GM21717 (cell line): ENCODE results near the gene P4HA2.

Experiments used
- ATAC-seq: cut with Tn5 transposase; IDR thresholded peaks from one replicate; pipeline ENCODE4 v1.9.1; 2021; ENCODE audit warnings: mild to moderate bottlenecking, moderate library complexity; ENCODE audit not compliant: unreplicated experiment

The P4HA2 gene

DNA sequence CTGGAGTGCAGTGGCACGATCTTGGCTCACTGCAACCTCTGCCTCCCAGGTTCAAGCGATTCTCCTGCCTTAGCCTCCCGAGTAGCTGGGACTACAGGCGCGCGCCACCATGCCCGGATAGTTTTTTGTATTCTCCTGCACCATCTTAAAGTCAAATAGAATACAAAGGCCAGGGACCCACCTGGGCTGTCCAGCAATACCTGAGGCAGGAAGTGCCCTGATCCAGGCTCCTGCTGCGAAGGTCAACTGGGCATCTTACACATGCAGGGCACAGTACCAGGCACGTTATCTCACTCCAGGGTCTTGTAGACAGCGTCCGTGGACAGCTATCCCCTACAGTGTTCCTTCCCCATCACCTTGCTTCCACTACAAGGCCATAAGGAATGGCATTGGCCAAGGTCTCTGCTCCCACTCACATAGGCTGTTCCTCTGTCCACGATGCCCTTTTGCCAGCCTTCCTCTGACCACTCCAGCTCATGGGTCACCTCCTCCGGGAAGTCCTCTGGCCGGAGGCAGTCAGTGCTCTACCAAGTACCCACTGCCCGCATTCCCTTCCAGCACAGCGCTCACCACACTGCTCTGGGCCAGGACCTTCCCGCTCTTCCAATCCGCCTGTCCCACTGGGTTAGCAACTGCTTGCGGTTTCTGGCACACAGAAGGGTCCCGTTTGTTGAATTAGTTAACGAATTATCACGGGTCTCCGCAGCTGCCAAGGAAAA, 978 bp downstream of the P4HA2 start:
- no peak for ATAC-seq

DNA sequence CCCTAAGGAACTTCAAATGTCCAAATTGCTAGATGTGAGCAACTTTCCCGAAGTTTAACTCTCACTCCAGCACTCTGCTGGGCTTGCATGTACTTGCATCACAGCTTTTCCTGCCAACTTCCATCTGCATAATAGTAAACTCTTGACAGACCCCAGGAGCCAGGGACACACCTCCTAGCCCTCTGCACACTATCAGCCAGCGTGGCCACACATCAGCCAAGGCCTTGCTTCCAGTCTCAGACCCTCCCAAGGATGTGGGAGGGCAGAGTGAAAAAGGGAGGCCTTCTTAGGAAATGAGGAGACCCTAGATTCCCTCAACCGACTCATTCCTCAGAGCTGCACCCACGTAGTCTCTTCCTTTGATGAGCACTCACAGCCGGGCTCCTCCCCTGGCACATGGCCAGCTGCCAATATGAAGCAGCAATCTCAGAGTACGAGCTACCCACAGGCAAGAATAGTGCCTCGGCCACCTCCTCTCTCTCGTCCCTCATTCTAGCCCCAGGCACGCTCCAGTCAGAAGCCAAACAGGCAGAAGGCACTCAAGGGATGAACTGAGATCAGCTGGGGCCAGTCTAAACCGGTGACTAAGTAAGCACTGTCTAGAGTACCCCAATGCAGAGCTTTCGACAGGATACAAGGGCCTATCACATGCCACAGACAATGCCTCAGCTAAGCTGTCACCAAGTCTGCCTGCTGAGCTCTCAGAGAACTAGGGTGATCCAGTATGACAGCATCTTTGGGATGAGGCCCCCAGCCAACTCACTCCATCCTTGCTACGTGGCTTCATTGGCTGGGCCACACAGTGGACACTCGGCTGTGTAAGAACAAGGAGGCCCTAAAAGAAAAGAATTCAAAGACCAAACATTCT, 2.3 kb downstream of the P4HA2 start:
- no peak for ATAC-seq

- no peak for ATAC-seq
These were observed 2.9 kb downstream of the P4HA2 start for GRCh38 chr5:132224716-132225115.

GRCh38 chr5:132223861-132224260, 3.8 kb downstream of the P4HA2 start:
- no peak for ATAC-seq

- peak; percentile 66 for ATAC-seq
These were observed 5.0 kb downstream of the P4HA2 start for GRCh38 chr5:132222649-132223038.

GRCh38 chr5:132221781-132222648, 5.6 kb downstream of the P4HA2 start:
- no peak for ATAC-seq

DNA sequence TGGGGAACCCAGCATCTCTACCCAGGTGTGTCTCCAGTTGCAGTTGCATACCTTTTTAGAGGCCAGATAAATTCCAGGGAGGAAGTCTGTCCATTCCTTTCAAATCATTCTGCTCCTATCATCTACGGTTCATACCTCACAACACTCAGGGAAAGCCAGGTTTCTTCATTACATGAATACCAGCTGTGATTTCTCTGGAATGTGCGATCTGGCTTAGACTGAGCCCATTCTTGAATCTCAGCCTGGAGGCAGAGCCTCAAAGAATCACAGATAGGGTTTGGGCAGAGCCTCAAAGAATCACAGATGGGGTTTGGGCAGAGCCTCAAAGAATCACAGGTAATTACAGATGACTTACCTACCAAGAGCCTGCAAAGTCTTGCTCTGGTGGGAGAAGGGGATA, 7.2 kb downstream of the P4HA2 start:
- no peak for ATAC-seq

DNA sequence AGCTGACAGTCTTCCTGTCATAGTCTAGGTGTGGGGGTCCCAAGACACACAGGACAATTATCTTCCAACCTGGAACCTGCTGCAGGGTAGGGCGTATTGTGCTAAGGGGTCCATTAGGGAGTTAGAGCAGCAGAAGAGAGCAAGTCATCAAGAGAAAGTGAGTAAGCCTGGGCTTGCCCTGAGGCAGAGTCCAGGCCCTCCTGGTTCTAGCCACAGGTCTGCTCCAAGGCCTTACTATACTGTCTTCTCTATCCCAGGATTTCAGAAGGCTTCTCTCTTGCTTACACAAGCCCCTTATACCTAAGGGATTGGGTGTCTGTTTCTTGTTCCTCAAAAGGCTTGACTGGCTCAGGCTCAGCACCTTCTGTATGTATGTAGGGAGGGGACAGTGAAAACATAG, 7.7 kb downstream of the P4HA2 start:
- ATAC-seq = no peak

DNA sequence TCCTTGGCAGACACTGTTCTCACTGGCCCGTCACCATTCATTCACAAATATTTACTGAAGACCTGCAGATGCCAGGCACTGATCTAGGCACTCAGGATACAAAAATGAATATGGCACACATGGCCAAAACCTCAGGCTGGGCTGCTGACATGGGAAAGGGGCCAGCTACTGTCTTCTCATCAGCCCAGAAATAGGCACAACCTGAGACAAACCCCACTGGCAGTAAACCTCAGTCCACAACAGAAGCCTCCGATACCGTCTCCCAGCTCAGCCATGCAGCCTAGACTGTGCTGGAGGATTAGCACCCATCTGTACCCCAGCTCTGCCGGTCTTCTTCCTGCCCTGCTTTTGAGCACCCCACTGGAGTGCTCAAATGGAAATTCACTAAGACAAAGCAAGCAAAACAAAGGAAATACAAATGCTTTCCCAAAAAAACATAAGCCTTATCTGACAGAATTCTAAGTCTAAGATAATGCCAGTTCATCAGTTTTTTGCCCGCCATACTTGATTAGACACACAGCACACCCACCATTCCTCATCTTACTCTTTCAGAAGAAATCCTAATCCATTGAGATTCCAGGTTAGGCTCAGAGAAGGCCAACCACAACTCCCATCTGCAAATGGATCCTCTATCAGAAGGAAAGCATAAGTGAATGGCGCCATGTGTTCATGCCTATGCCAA, 8.2 kb downstream of the P4HA2 start:
- ATAC-seq = no peak

- no peak for ATAC-seq
These were observed 9.3 kb downstream of the P4HA2 start for GRCh38 chr5:132218321-132218720.

GRCh38 chr5:132215329-132215728, 12.3 kb downstream of the P4HA2 start:
- ATAC-seq = no peak

DNA sequence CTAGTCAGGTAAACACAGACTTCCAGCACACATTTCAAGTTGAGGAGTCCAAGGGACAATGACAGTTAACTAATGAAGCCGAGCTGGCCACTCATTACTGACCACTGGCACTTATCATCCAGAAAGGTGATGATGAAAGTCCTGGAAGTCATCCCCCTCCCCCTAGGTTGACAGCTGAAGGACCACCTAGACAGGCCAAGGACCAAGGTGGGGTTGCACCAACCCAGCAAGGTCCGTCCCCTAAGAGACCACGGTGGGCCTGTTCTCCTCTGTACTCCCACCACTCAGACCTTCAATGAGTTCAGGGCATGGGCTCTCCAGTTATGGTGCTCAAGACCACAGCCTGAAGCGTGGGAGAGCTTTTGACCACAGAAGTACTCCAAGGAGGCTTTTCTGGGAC, 13.2 kb downstream of the P4HA2 start:
- ATAC-seq = no peak

DNA sequence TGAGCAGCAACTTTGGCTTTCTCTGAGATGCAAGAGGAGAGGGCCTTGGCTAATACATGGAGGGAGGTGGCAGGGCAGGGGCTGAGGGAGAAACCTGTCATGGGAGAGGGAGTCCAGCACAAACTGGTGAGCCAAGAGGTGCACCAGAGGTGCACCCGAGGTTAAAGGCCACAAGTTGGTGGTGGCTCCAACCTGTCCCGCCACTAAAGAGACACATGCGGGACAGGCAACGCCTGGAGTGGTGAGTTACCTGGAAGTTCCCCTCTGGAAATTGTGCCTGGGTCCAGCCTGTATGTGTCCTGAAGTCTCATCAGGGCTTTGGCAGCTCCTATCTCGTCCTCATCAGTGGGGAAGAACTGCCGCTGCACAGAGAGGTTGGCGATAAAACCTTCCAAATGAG, 14.0 kb downstream of the P4HA2 start:
- ATAC-seq = no peak

DNA sequence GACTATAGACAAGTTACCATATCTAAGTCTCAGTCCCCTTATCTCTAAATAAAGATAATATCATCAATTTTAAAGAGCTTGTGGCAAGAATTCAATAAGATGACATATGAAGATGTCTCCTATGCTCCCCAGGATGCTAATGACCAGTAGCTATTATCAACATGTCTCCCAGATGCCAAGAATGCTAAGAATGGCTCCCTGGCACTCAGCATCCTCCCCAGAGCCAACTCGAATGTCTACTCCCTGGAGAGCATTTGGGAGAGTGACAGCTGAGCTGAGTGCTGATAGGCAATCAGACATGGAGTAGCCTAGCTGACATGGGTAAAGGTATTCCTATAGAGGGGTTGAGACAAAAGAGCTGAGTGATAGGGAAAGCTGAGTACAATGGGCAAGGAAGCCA, 15.9 kb downstream of the P4HA2 start:
- ATAC-seq = no peak

DNA sequence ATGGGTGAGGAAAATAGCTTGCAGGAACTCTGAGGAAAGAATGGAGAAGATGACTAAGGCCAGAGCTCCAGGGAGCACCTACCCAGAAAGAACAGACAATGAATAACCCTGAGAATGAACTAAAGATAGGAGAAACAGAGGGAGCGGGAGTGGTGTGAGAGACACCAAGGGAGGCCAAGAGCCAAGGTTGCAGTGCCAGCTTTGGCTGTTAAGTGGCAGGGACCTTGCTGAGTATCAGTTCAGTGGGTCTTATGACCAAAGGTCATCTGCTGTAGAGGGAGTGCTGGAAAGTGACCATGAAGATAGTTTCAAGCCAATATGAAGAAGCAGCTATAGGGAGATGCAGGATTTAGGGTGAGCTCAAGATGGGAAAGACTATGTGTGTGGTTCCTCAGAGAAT, 16.7 kb downstream of the P4HA2 start:
- no peak for ATAC-seq

DNA sequence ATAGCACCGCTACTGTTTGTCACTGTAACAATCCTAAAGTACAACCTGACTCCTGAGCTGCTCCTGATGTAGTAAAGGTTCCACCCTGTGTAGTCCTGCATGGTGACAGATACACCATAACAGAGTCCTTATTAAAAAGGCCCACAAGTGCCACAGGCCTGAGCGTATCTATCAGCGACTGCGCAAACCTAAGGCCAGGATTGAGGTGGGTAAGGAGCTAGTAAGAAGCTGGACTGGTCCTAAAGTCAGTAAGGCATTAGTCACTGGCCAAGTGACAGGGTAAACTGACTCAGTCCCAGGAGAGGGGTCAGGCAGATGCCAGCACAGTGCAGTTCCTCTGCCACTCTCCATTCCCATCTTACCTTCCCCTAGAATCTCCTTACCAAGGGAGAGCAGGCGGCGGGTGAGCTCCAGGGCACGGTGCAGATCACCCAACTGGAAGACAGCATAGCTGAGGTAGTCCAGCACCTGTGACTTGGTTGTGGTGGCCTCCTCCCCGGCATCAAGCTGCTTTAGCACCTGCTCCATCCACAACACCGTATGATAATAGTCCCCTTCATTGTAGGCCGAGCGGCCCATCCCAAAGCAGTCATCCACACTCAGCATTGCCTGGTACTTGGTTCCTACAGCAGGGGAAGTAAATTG, 17.6 kb downstream of the P4HA2 start:
- no peak for ATAC-seq

DNA sequence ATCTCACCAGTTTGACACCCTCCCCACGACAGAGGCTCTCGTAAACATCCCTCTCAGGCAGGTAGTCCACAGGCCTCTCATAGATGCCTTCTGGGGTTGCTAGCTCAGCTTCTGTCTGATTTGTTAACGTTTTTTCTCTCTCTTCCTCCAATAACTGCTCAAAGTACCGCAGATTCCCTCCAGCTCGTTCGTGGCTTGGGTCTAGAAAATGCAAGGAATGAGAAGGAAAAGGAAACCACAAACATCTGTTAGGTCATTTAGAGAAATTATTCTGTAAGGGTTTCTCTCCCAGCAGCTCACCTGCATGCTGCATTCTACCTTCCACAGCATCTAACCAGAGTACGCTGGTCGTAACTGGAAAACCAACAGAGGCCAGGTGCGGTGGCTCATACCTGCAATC, 18.5 kb downstream of the P4HA2 start:
- no peak for ATAC-seq

GRCh38 chr5:132207778-132208177, 19.9 kb downstream of the P4HA2 start:
- ATAC-seq = no peak

GRCh38 chr5:132206782-132207181, 20.9 kb downstream of the P4HA2 start:
- no peak for ATAC-seq

DNA sequence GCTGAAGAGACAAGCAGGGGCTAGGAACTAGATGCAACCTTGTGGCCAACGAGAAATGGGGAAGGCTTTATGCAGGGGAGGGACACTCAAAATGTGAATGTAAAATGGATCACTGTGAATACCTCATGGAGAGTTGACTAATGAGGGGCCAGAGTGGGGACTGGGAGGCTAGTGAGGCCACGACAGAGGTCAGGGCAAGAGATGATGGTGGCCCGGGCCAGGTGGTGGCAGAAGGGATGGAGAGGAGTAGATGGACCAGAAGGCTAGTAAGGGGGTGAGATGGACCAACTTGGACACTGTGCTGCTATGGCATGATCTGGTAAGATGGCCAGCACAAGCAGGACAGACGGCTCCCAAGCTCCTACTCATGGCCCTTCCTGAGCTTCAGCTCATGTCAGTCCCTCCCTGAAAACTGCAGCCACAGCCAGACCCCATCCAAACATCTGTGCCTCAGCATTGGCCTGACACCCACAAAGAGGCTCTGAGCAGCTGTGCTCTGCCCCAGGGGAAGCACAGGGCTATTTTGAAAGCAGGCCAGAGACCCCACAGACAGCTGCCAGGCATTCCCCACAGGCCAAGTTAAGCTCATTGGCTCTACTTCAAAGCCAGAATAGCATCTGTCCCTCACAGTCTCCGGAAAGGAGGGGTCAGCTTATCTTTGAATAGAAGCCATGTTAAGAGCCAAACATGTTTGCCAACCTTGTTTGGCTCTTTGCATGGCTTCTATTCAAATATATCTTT, 22.1 kb downstream of the P4HA2 start:
- no peak for ATAC-seq
